GM12878 (cell line): Measurements from ENCODE around the gene ANO2. TPM values are rescaled to one million over a fixed set of nuclear protein-coding genes. Genes with fewer than 3 reads are reported as not detected.

Experiments used
- ATAC-seq: fragments of 200-7000 bp; cut with Tn5 transposase; 3 replicates; pipeline ENCODE4 v1.9.1; 2020; ENCODE audit warnings: mild to moderate bottlenecking, moderate library complexity
- BruUV-seq: library from RNA; stranded (reverse); fragments of 400-500 nt; replicated peaks from 2 replicates; lab custom pipeline; 2021; lab: Mats Ljungman, UMichigan
- CTCF ChIA-PET: fragments of 300-600 bp; sonication (Branson Sonifier 250); formaldehyde crosslinking; extraction: SDS; loops from one replicate; lab custom pipeline; 2021; ENCODE audit warnings: inconsistent platforms; lab: Yijun Ruan, JAX
- POLR2A ChIA-PET: fragments of 350-600 bp; formaldehyde crosslinking; extraction: SDS; loops from one replicate; lab custom pipeline; 2021; ENCODE audit warnings: inconsistent platforms; lab: Charles Lee
- RAD21 ChIA-PET: fragments of 300-600 bp; sonication (Branson Sonifier 250); formaldehyde crosslinking; loops from one replicate; lab custom pipeline; 2023; ENCODE audit warnings: antibody characterized with exemption; ENCODE audit not compliant: unreplicated experiment; lab: Charles Lee
- SMC1A ChIA-PET: fragments of 300-600 bp; sonication (Branson Sonifier 250); formaldehyde crosslinking; loops from one replicate; lab custom pipeline; 2023; ENCODE audit not compliant: unreplicated experiment, uncharacterized antibody; lab: Charles Lee
- DNase-seq: peaks from one replicate; pipeline ENCODE4 v3.0.0-alpha.2; 2011; ENCODE audit warnings: low read depth, low spot score
- FAIRE-seq: peaks from 3 replicates; lab custom pipeline; 2011; peaks lifted over from hg19 to GRCh38; lab: Jason Lieb, UNC
- H2AFZ ChIP-seq: 2 replicates; pipeline ENCODE4 v1.6.0; 2011; ENCODE audit warnings: low read depth, low read length, control low read depth; ENCODE audit not compliant: control insufficient read depth
- H3K27ac ChIP-seq: 2 replicates; pipeline ENCODE4 v1.5.1; 2011; ENCODE audit warnings: control low read depth; ENCODE audit not compliant: control insufficient read depth, insufficient read depth
- H3K27me3 ChIP-seq, 2 experiments: replicated peaks in 1 of 2; 2 replicates each; pipeline versions ENCODE4 v1.6.0 to v1.6.1; 2011; ENCODE audit warnings: low read length in 1 of 2; ENCODE audit not compliant: control insufficient read depth in 2 of 2, insufficient read depth in 2 of 2
- H3K36me3 ChIP-seq, 2 experiments: 2 replicates each; pipeline ENCODE4 v1.5.1; 2011; ENCODE audit warnings: low read length in 1 of 2; ENCODE audit not compliant: control insufficient read depth in 2 of 2, insufficient read depth in 2 of 2
- H3K4me1 ChIP-seq: 2 replicates; pipeline ENCODE4 v1.6.1; 2011; ENCODE audit warnings: mild to moderate bottlenecking, low read length, moderate library complexity, mixed read lengths; ENCODE audit not compliant: control insufficient read depth, insufficient read depth
- H3K4me2 ChIP-seq: 2 replicates; pipeline ENCODE4 v1.6.0; 2011; ENCODE audit warnings: control low read depth; ENCODE audit not compliant: control insufficient read depth, insufficient read depth
- H3K4me3 ChIP-seq: fragments of 200-600 bp; sonication (generic); 2 replicates; pipeline ENCODE4 v1.5.1; 2016
- H3K79me2 ChIP-seq: 2 replicates; pipeline ENCODE4 v1.6.0; 2011; ENCODE audit warnings: low read length; ENCODE audit not compliant: control insufficient read depth, insufficient read depth
- H3K9ac ChIP-seq: 2 replicates; pipeline ENCODE4 v1.8.0; 2011; ENCODE audit warnings: low read length, control low read depth, mixed read lengths; ENCODE audit not compliant: control insufficient read depth, insufficient read depth
- H3K9me3 ChIP-seq: replicated peaks from 3 replicates; pipeline ENCODE4 v1.5.1; 2011; ENCODE audit warnings: mild to moderate bottlenecking, low read length; ENCODE audit not compliant: control insufficient read depth, insufficient read depth
- H4K20me1 ChIP-seq: 2 replicates; pipeline ENCODE4 v1.6.0; 2011; ENCODE audit not compliant: control insufficient read depth, insufficient read depth
- BCL11A ChIP-seq: IDR thresholded peaks from 2 replicates; pipeline ENCODE4 v1.6.1; 2011; ENCODE audit warnings: low read depth, low read length
- CHD4 ChIP-seq: fragments of 200-600 bp; sonication (generic); IDR thresholded peaks from 2 replicates; pipeline ENCODE4 v1.6.1; 2016; ENCODE audit warnings: mild to moderate bottlenecking
- DPF2 ChIP-seq: fragments of 450-650 bp; IDR thresholded peaks from 2 replicates; pipeline ENCODE4 v1.6.1; 2017; ENCODE audit warnings: mild to moderate bottlenecking
- EP300 ChIP-seq, 2 experiments: fragments of 150-350 bp in 1 of 2; IDR thresholded peaks; 2 replicates each; pipeline ENCODE4 v1.6.1; 2011 to 2012; ENCODE audit warnings: low read depth in 2 of 2, low read length in 2 of 2, borderline replicate concordance in 1 of 2, improper control_type of control experiment in 1 of 2, inconsistent platforms in 1 of 2; ENCODE audit not compliant: control insufficient read depth in 1 of 2
- MAX ChIP-seq: IDR thresholded peaks from 2 replicates; pipeline ENCODE4 v1.6.1; 2012; ENCODE audit warnings: low read depth, low read length, improper control_type of control experiment
- MEF2B ChIP-seq: fragments of 450-650 bp; IDR thresholded peaks from 2 replicates; pipeline ENCODE4 v1.6.1; 2018; ENCODE audit warnings: mild to moderate bottlenecking, moderate library complexity; ENCODE audit not compliant: partially characterized antibody, poor library complexity, severe bottlenecking
- MTA2 ChIP-seq: fragments of 450-650 bp; IDR thresholded peaks from 2 replicates; pipeline ENCODE4 v1.6.1; 2016; ENCODE audit warnings: low read depth, mild to moderate bottlenecking, moderate library complexity
- REST ChIP-seq: IDR thresholded peaks from 2 replicates; pipeline ENCODE4 v1.6.1; 2012; ENCODE audit warnings: mild to moderate bottlenecking, low read depth, low read length
- SMAD1 ChIP-seq: fragments of 450-650 bp; IDR thresholded peaks from 2 replicates; pipeline ENCODE4 v1.6.1; 2018; ENCODE audit warnings: mild to moderate bottlenecking, low read depth; ENCODE audit not compliant: partially characterized antibody
- STAT1 ChIP-seq: fragments of 450-650 bp; conservative IDR thresholded peaks from 2 replicates; pipeline ENCODE4 v1.6.1; 2014; ENCODE audit warnings: antibody characterized with exemption, mild to moderate bottlenecking
- ZNF207 ChIP-seq: fragments of 450-650 bp; IDR thresholded peaks from 2 replicates; pipeline ENCODE4 v1.6.1; 2014; ENCODE audit warnings: antibody characterized with exemption, mild to moderate bottlenecking, borderline replicate concordance
- ZNF217 ChIP-seq: fragments of 450-650 bp; IDR thresholded peaks from 2 replicates; pipeline ENCODE4 v1.6.1; 2017; ENCODE audit warnings: antibody characterized with exemption, mild to moderate bottlenecking
- ZNF24 ChIP-seq: fragments of 450-650 bp; IDR thresholded peaks from 2 replicates; pipeline ENCODE4 v1.6.1; 2017; ENCODE audit warnings: antibody characterized with exemption, mild to moderate bottlenecking
- ZNF622 ChIP-seq: fragments of 450-650 bp; IDR thresholded peaks from 2 replicates; pipeline ENCODE4 v1.6.1; 2017; ENCODE audit warnings: mild to moderate bottlenecking, inconsistent platforms
- WGBS: methylation state at CpG from one replicate; pipeline ENCODE4 v1.1.6; 2016; ENCODE audit warnings: low lambda C conversion rate; ENCODE audit not compliant: insufficient replicate concordance, insufficient coverage; ENCODE audit errors: missing lambda C conversion rate; 5-methylcytosine and 5-hydroxymethylcytosine counted together
- in situ Hi-C: fragments of 300-500 bp; cut with MboI; formaldehyde crosslinking; loops from 9 replicates; pipeline ENCODE4 v1.14.3; 2018; ENCODE audit warnings: mixed read lengths
- intact Hi-C: fragments of 100-400 bp; cut with micrococcal nuclease; formaldehyde crosslinking; loops from one replicate; pipeline ENCODE4 v1.14.2; 2022; ENCODE audit not compliant: unreplicated experiment
- polyA plus RNA-seq, 11 experiments: library from polyadenylated mRNA; depleted of rRNA in 4 of 11; unstranded in 6 of 11; stranded (reverse) in 5 of 11; fragments of >200 nt; fragmentation: Nextera tagmentation in 4 of 11; fragmentation: Illumina TruSeq in 1 of 11; extraction: Ambion mirVana in 4 of 11; extraction: Trizol in 1 of 11; gene quantifications; 1 replicate in 1 of 11; 2 replicates in 10 of 11; pipeline versions ENCODE4 v1.2.1 to v1.2.3, GENCODE V29; 2011 to 2016; ENCODE audit warnings: inconsistent platforms in 2 of 11, missing spikeins in 2 of 11, low read depth in 1 of 11
- total RNA-seq, 4 experiments: library from RNA; depleted of rRNA in 3 of 4; stranded (reverse); fragments of >200 nt in 3 of 4; fragmentation: Illumina TruSeq in 1 of 4; extraction: Trizol in 1 of 4; gene quantifications; 2 replicates each; pipeline versions ENCODE4 v1.2.1 to v1.2.3, GENCODE V29; 2013 to 2021

The ANO2 gene
- total and polyA plus RNA-seq, 10 of the 15 experiments (the other 5 are each of a cell fraction or from before 2014, with no cell fraction given) = not detected

- WGBS = 8% methylated on average over 4 of the region's 4 CpGs
- SMC1A ChIA-PET = interaction anchor here (0.6 kb wide), 1 partner anchor 302 kb away, joined by 3 read pairs; no protein-coding TSS in a partner anchor
These were observed 37.0 kb upstream of the ANO2 start for GRCh38 chr12:5982106-5982505.

More at GRCh38 chr12:5982106-5982505, 37.0 kb upstream of the ANO2 start:
- no TSS peak for BruUV-seq
- ATAC-seq = no peak
- in situ Hi-C loops (no loop called here), intact Hi-C loops (no loop called here)
- DNase-seq = no peak
- ChIA-PET RAD21 (interaction anchor here (0.7 kb wide), 1 partner anchor 302 kb away, joined by 3 read pairs; no protein-coding TSS in a partner anchor), CTCF (no interaction called here), POLR2A (no interaction called here)
- H3K27me3 ChIP-seq = peaks cover 0 to under 1% of the 10 kb centered on the region in 2 experiments; a peak in 1 of 4 replicates
- no peak overlapping the region for H3K4me2 ChIP-seq
- H3K4me3 ChIP-seq = no peak overlapping the region
- no peaks in the 10 kb centered on the region for H4K20me1 ChIP-seq
- H3K27ac ChIP-seq = no peak overlapping the region
- no peaks in the 10 kb centered on the region for H3K36me3 ChIP-seq
- no peaks in the 10 kb centered on the region for H3K9me3 ChIP-seq
- H3K9ac ChIP-seq = no peak overlapping the region
- H3K79me2 ChIP-seq = no peaks in the 10 kb centered on the region
- FAIRE-seq = no peak
- no peaks in the 10 kb centered on the region for H3K4me1 ChIP-seq
- TF ChIP-seq MEF2B = no peak
- no peak for TF ChIP-seq ZNF217
- TF ChIP-seq ZNF207 = no peak
- no peak for TF ChIP-seq STAT1
- no peak for TF ChIP-seq EP300 (IDR thresholded peaks at IDR 0.05; ENCODE audit: borderline replicate concordance in 1 of 2, control insufficient read depth in 1 of 2, low read depth in 2 of 2, low read length in 2 of 2)
- no peak for TF ChIP-seq CHD4
- no peak for TF ChIP-seq BCL11A
- no peak for TF ChIP-seq ZNF24
- TF ChIP-seq ZNF622 = no peak
- TF ChIP-seq MAX = no peak
- TF ChIP-seq DPF2 = no peak
- no peak for TF ChIP-seq SMAD1
- no peak for TF ChIP-seq REST
- TF ChIP-seq MTA2 = no peak
- H2AFZ ChIP-seq = no peak overlapping the region
